NCI-H146 treated with DMSO at 0.1 percent for 48 hours (cell line): Measurements from ENCODE around the gene KNDC1.

Source experiments
- DNase-seq: peaks from one replicate; lab custom pipeline; 2025; ENCODE audit not compliant: unreplicated experiment; lab: John Stamatoyannopoulos, UW

Gene KNDC1

GRCh38 chr10:133271521-133272300 lies 111.7 kb downstream of the KNDC1 start:
- no peak for DNase-seq

- DNase-seq = no peak
Observed at GRCh38 chr10:133272301-133272963, 112.4 kb downstream of the KNDC1 start.

- no peak for DNase-seq
Observed at GRCh38 chr10:133272964-133273420, 113.0 kb downstream of the KNDC1 start.

GRCh38 chr10:133273534-133274143 lies 113.6 kb downstream of the KNDC1 start:
- no peak for DNase-seq

- no peak for DNase-seq
Observed at GRCh38 chr10:133274751-133275683, 115.0 kb downstream of the KNDC1 start.

GRCh38 chr10:133275684-133276092 lies 115.7 kb downstream of the KNDC1 start:
- DNase-seq = no peak
